Parathyroid adenoma (tissue), 2 donors: ENCODE measurements around the gene TARDBP.
"Not testable (repeated sequence)": the region's sequence is repeated elsewhere in the genome, so short reads cannot be mapped to it uniquely, and the experiment has no call there.

Experiments
- H2AFZ ChIP-seq: fragments of 300-600 bp; sonication (generic); one replicate; pipeline ENCODE4 v1.7.0; 2017; ENCODE audit warnings: antibody characterized with exemption, mild to moderate bottlenecking
- H3K27ac ChIP-seq: fragments of 300-600 bp; sonication (generic); one replicate; pipeline ENCODE4 v1.7.0; 2017
- H3K27me3 ChIP-seq: fragments of 300-600 bp; sonication (generic); one replicate; pipeline ENCODE4 v1.7.0; 2017; ENCODE audit warnings: low read length; ENCODE audit not compliant: control insufficient read depth, insufficient read depth
- H3K36me3 ChIP-seq: fragments of 300-600 bp; sonication (generic); one replicate; pipeline ENCODE4 v1.7.0; 2017; ENCODE audit warnings: low read length; ENCODE audit not compliant: control insufficient read depth, insufficient read depth
- H3K4me1 ChIP-seq: fragments of 300-600 bp; sonication (generic); one replicate; pipeline ENCODE4 v1.7.0; 2017; ENCODE audit warnings: control low read depth
- H3K4me2 ChIP-seq: fragments of 300-600 bp; sonication (generic); one replicate; pipeline ENCODE4 v1.7.0; 2017; ENCODE audit warnings: low read length
- H3K4me3 ChIP-seq: fragments of 300-600 bp; sonication (generic); one replicate; pipeline ENCODE4 v1.7.0; 2017; ENCODE audit warnings: low read depth, low read length
- H3K79me2 ChIP-seq: fragments of 300-600 bp; sonication (generic); one replicate; pipeline ENCODE4 v1.7.0; 2017; ENCODE audit warnings: control low read depth
- H3K9ac ChIP-seq: fragments of 300-600 bp; sonication (generic); one replicate; pipeline ENCODE4 v1.7.0; 2017; ENCODE audit warnings: mild to moderate bottlenecking
- H3K9me3 ChIP-seq: fragments of 300-600 bp; sonication (generic); one replicate; pipeline ENCODE4 v1.7.0; 2017; ENCODE audit warnings: low read length; ENCODE audit not compliant: control insufficient read depth
- CTCF ChIP-seq: fragments of 300-600 bp; sonication (generic); IDR thresholded peaks from one replicate; pipeline ENCODE4 v1.7.0; 2017; ENCODE audit warnings: antibody characterized with exemption, mild to moderate bottlenecking
- donor health status: primary hyperparathyroidism.

The TARDBP gene

DNA sequence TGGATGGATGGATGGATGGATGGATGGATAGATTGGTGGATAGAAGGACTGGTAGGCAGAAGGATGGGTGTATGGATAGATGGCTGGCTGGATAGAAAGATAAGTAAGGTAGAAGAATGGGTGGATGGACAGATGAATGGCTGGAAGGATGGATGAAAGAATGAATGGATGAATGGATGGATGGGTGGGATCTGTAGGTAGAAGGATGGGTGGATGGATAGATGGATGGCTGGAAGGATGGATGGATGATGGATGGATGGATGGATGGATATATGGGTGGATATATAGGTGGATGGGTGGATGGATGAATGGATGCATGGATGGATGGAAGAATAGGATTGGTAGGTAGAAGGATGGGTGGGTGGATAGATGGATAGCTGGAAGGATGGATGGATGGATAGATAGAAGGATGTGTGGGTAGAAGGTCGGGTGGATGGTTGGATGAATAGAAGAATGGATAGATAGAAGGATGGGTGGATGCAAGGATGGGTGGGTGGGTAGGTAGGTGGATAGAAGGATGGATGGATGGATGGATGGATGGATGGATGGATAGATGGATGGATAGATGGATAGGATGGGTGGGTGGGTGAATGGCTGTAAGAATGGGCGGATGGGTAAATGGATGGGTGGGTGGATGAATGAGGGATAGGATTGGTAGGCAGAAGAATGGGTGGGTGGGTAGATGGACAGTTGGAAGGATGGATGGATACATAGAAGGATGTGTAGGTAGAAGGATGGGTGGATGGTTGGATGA is 27.1 kb downstream of the TARDBP start:
- no peak overlapping the region for H2AFZ ChIP-seq
- no peak overlapping the region for H3K4me3 ChIP-seq
- H3K9ac ChIP-seq, result no peak overlapping the region
- H3K27me3 ChIP-seq, result peaks cover 3% of the 10 kb centered on the region
- H3K4me1 ChIP-seq, result no peaks in the 10 kb centered on the region
- TF ChIP-seq CTCF, result no peak
- H3K36me3 ChIP-seq, result no peaks in the 10 kb centered on the region
- H3K27ac ChIP-seq, result no peak overlapping the region
- H3K4me2 ChIP-seq, result no peak overlapping the region
- H3K79me2 ChIP-seq, result no peaks in the 10 kb centered on the region
- no peaks in the 10 kb centered on the region for H3K9me3 ChIP-seq

- H3K9me3 ChIP-seq, H3K27me3 ChIP-seq, H3K79me2 ChIP-seq, H2AFZ ChIP-seq, H3K36me3 ChIP-seq, H3K9ac ChIP-seq, H3K4me1 ChIP-seq, H3K4me2 ChIP-seq, H3K4me3 ChIP-seq, H3K27ac ChIP-seq: not testable (repeated sequence)
Measured at GRCh38 chr1:11040105-11040429, 27.6 kb downstream of the TARDBP start.

GRCh38 chr1:11041048-11041447 is 28.6 kb downstream of the TARDBP start:
- H3K9me3 ChIP-seq, result no peaks in the 10 kb centered on the region

DNA sequence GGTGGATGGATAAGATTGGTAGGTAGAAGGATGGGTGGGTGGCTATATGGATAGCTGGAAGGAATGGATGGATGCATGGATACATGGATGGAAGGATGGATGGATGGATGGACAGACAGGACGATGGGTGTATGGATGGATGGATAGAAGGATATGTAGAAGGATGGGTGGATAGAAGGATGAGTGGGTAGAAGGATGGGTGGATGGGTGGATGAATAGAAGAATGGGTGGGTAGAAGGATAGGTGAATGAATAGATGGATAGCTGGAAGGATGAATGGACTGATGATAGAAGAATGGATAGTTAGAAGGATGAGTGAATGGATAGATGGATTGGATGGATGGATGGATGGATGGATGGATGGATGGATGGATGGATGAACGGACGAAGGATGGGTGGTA is 29.6 kb downstream of the TARDBP start:
- Histone ChIP-seq H3K9me3 (no peaks in the 10 kb centered on the region), H3K4me3 (no peak overlapping the region), H3K4me1 (no peaks in the 10 kb centered on the region), H2AFZ (no peak overlapping the region), H3K27me3 (peaks cover 3% of the 10 kb centered on the region), H3K79me2 (no peaks in the 10 kb centered on the region), H3K27ac (no peak overlapping the region), H3K36me3 (no peaks in the 10 kb centered on the region), H3K9ac (no peak overlapping the region), H3K4me2 (no peak overlapping the region)
- no peak for TF ChIP-seq CTCF

More at GRCh38 chr1:11041048-11041447, 28.6 kb downstream of the TARDBP start:
- no peak overlapping the region for H3K9ac ChIP-seq
- no peak overlapping the region for H3K27ac ChIP-seq
- no peak overlapping the region for H3K4me3 ChIP-seq
- H2AFZ ChIP-seq, result no peak overlapping the region
- TF ChIP-seq CTCF, result no peak
- H3K27me3 ChIP-seq, result peaks cover 3% of the 10 kb centered on the region
- no peaks in the 10 kb centered on the region for H3K4me1 ChIP-seq
- no peaks in the 10 kb centered on the region for H3K79me2 ChIP-seq
- no peak overlapping the region for H3K4me2 ChIP-seq
- no peaks in the 10 kb centered on the region for H3K36me3 ChIP-seq

DNA sequence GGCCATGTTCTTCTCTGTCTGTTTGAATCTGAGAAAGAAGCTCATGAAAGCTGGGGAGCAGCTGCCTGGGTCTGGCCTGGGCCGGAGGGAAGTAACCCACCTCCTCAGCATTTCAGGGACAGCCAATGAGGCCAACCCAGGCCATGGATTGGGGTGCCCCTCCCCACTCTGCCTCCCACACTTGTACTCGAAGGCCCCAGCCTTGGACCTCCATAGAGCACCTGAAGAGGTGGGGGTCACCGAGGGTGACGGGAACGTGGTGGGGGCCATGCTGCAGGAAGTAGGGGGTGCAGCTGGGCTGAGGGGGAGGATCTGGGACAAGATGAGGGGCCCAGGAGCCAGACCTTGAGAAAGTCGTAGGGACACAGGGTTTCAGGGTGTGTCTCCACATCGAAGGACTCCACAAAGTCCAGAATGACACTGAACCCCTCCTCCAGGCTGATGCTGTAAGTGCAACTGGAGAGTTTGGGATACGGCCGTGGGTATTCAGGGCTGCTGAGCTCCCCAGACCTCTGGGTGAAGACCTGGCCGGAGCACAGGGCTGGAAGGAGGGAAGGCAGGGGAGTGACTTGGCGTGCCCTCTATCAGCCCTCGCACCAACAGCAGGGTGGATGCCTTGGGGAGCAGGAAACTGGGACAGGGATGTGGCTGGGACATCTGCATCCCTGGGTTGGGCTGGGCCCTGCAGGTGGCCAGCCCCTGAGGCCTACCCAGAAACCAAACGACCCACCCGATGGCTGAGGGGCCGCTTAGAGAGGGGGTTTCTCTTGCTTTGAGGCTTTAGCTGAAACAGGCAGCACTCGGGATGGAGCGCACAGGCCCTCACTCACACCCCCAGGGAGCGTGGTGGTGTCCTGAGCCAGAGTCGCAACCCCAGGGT is 30.8 kb downstream of the TARDBP start:
- no peak for TF ChIP-seq CTCF
- Histone ChIP-seq H3K9ac (no peak overlapping the region), H3K4me3 (no peak overlapping the region), H3K4me1 (no peaks in the 10 kb centered on the region), H3K9me3 (no peaks in the 10 kb centered on the region), H3K79me2 (no peaks in the 10 kb centered on the region), H3K4me2 (no peak overlapping the region), H3K36me3 (no peaks in the 10 kb centered on the region), H3K27ac (no peak overlapping the region), H3K27me3 (peaks cover 3% of the 10 kb centered on the region), H2AFZ (no peak overlapping the region)
